Epithelial cell of alveolus of lung (primary cell): ENCODE data around the gene ADGRE2. TPM values are rescaled to one million over a fixed set of nuclear protein-coding genes. Genes with fewer than 3 reads are reported as not detected.

Source experiments
- total RNA-seq: library from RNA; depleted of rRNA; stranded (reverse); fragments of >200 nt; gene quantifications from 2 replicates; pipeline ENCODE4 v1.2.1, GENCODE V29; 2015

The ADGRE2 gene
- total RNA-seq = 5.2 and 6.1 TPM in 2 replicates

DNA sequence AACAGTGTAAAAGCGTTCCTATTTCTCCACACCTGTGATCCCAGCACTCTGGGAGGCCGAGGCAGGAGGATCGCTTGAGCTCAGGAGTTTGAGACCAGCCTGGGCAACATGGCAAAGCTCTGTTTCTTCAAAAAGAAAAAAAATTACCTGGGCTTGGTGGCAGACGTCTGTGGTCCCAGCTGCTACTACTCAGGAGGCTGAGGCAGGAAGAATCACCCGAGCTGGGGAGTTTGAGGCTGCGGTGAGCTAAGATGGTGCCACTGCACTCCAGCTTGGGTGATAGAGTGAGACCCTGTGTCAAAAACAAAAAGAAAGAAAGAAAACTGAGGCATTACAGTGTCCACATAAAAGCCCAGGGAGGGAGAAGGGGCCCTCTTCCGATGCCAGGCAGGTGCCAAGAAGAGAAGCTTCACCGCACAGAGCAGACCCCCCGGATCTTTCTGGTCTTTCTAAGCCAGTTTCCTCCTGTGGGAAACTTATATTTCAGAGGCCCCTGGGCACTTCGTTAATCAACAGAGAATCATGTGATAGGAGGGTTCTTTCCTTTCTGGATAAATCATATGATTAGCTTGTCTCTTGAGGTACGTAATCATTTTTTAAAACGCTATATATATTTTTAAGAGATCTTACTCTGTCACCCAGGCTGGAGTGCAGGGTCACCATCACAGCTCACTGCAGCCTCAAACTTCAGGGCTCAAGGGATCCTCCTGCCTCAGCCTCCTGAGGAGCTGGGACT, at the start of gene ADGRE2:
TSS of gene ADGRE2 (minus strand) at position 451 of the 736 bp plus-strand sequence. CDS start 1,804 bp downstream, outside the sequence.

DNA sequence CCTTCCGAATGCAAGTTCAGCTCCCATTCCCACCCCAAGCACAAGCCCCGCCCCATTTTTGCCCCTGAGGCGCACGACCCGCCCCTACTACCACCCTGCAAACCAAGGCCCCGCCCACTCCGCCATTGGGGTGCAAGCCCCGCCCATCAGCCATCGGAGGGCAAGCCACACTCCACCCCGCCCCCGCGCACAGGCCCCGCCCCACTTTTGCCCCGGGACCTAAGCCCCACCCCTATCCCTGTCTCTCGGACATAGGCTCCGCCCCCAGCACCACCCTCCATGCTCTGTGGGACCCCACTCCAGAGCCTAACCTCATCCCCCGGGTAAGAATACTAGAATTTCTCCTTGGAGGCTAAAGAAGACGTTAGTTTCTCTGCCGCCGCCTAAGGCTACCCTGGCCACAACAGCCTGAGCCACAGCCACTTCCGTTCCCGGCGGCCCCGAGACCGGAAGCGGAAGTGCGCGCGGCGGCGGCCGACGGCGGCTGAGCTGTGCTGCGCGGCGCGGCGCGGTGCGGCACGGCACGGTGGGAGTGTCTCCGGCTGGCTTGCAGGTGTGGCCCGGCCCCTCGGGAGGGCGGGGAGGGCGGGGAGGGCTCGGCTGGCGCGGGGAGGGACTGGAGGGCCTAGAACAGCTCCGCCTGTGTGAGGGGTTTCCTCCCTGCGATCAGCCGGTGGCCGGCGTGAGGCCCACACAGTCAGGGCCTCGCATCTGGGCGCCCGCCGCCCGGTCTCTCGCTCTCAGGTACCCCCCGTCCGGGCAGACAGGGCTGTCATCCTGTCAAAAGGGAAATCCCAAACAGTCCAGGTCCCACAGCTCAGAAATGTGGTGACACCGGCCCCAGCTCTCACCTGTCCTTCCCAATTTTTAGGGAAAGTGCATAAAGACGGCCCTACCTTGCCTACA, 88.5 kb downstream of the ADGRE2 start, which contains the start of gene ZNF333:
TSS of gene ZNF333 (plus strand) at position 451 of the 906 bp plus-strand sequence. CDS start 3,444 bp downstream, outside the sequence.

Other genes starting within 250 kb of the ADGRE2 start
- 84.4 and 91.8 TPM in 2 replicates for gene TECR, start 249.0 kb downstream of the ADGRE2 start, total RNA-seq
- gene NDUFB7, start 206.5 kb downstream of the ADGRE2 start, total RNA-seq = 289 and 360 TPM in 2 replicates
- gene CLEC17A, start 195.5 kb downstream of the ADGRE2 start, total RNA-seq = not detected in 2 replicates
- not detected in 2 replicates for gene ADGRE3, start 103.7 kb downstream of the ADGRE2 start, total RNA-seq
- gene ZNF333, start 88.5 kb downstream of the ADGRE2 start, total RNA-seq = 10.1 and 23.4 TPM in 2 replicates
- gene OR7A5, start 56.6 kb upstream of the ADGRE2 start, total RNA-seq = 0.16 TPM in 1 of 2 replicates, not detected in the other
- gene OR7C1, start 56.6 kb upstream of the ADGRE2 start, total RNA-seq = not detected in 2 replicates
- gene OR7A10, start 70.4 kb upstream of the ADGRE2 start, total RNA-seq = not detected in 2 replicates
- gene OR7A17, start 107.6 kb upstream of the ADGRE2 start, total RNA-seq = not detected in 2 replicates
- not detected in 2 replicates for gene OR7C2, start 162.9 kb upstream of the ADGRE2 start, total RNA-seq
- not detected in 2 replicates for gene SLC1A6, start 201.3 kb upstream of the ADGRE2 start, total RNA-seq